H1 (cell line): ENCODE data around the gene TMEM273. TPM values are rescaled to one million over a fixed set of nuclear protein-coding genes. Genes with fewer than 3 reads are reported as not detected.

Experiments
- CTCF ChIA-PET: fragments of 300-600 bp; sonication (Branson Sonifier 250); formaldehyde crosslinking; loops from one replicate; lab custom pipeline; 2021; ENCODE audit not compliant: partially characterized antibody; lab: Charles Lee
- POLR2A ChIA-PET: fragments of 300-600 bp; sonication (Branson Sonifier 250); formaldehyde crosslinking; loops from one replicate; lab custom pipeline; 2021; ENCODE audit warnings: inconsistent platforms; ENCODE audit not compliant: partially characterized antibody; lab: Charles Lee
- DNase-seq, 2 experiments: peaks; one replicate each; pipeline versions ENCODE4 v3.0.0 to v3.0.0-alpha.2; 2010 to 2022; ENCODE audit warnings: low spot score in 2 of 2, low read depth in 1 of 2, mixed read lengths in 1 of 2
- FAIRE-seq: peaks from 2 replicates; lab custom pipeline; 2011; peaks lifted over from hg19 to GRCh38; lab: Jason Lieb, UNC
- H2AFZ ChIP-seq: 2 replicates; pipeline ENCODE4 v1.8.1; 2012; ENCODE audit warnings: low read length, inconsistent platforms
- H2AK5ac ChIP-seq: 2 replicates; pipeline ENCODE4 v1.6.1; 2013; ENCODE audit warnings: low read depth, low read length
- H2BK120ac ChIP-seq: replicated peaks from 2 replicates; pipeline ENCODE3; 2013; ENCODE audit warnings: low read depth, low read length, inconsistent platforms
- H2BK12ac ChIP-seq: 2 replicates; pipeline ENCODE4 v1.6.1; 2013; ENCODE audit warnings: low read depth, low read length
- H2BK15ac ChIP-seq: 2 replicates; pipeline ENCODE4 v1.6.1; 2013; ENCODE audit warnings: low read length
- H2BK20ac ChIP-seq: 2 replicates; pipeline ENCODE4 v1.6.1; 2013; ENCODE audit warnings: low read length
- H2BK5ac ChIP-seq: 2 replicates; pipeline ENCODE4 v1.6.1; 2013; ENCODE audit warnings: low read depth, low read length
- H3K14ac ChIP-seq: 2 replicates; pipeline ENCODE4 v1.6.1; 2013; ENCODE audit warnings: inconsistent platforms; ENCODE audit not compliant: insufficient read length
- H3K18ac ChIP-seq: 2 replicates; pipeline ENCODE4 v1.6.1; 2013; ENCODE audit warnings: low read length; ENCODE audit errors: extremely low read depth
- H3K23ac ChIP-seq: 2 replicates; pipeline ENCODE4 v1.6.1; 2013; ENCODE audit warnings: inconsistent platforms; ENCODE audit not compliant: insufficient read length
- H3K23me2 ChIP-seq: 2 replicates; pipeline ENCODE4 v1.6.1; 2013; ENCODE audit warnings: low read depth, low read length
- H3K27ac ChIP-seq: 2 replicates; pipeline ENCODE4 v1.6.1; 2011; ENCODE audit warnings: low read depth, low read length, inconsistent platforms
- H3K27me3 ChIP-seq, 4 experiments: replicated peaks in 1 of 4; 1 replicate in 1 of 4; 2 replicates in 3 of 4; pipeline versions ENCODE4 v1.6.1 to v1.8.1; 2011 to 2013; ENCODE audit warnings: low read length in 3 of 4, mild to moderate bottlenecking in 3 of 4, inconsistent platforms in 2 of 4, mixed read lengths in 2 of 4, moderate library complexity in 1 of 4; ENCODE audit not compliant: control insufficient read depth in 3 of 4, insufficient read depth in 3 of 4; ENCODE audit errors: extremely low read depth in 1 of 4
- H3K36me3 ChIP-seq, 4 experiments: 2 replicates each; pipeline versions ENCODE4 v1.6.1 to v1.8.1; 2011 to 2013; ENCODE audit warnings: mild to moderate bottlenecking in 4 of 4, low read length in 3 of 4, moderate library complexity in 2 of 4, control low read depth in 1 of 4, inconsistent platforms in 1 of 4; ENCODE audit not compliant: insufficient read depth in 4 of 4, control insufficient read depth in 2 of 4
- H3K4ac ChIP-seq: replicated peaks from 2 replicates; pipeline ENCODE3; 2013; ENCODE audit warnings: low read length, low read depth, mixed read lengths, inconsistent platforms; ENCODE audit not compliant: insufficient read length
- H3K4me1 ChIP-seq, 4 experiments: replicated peaks in 1 of 4; 1 replicate in 1 of 4; 2 replicates in 3 of 4; pipeline versions ENCODE4 v1.6.1 to v1.8.1; 2011 to 2013; ENCODE audit warnings: low read length in 3 of 4, inconsistent platforms in 2 of 4, mixed read lengths in 1 of 4; ENCODE audit not compliant: insufficient read depth in 4 of 4, control insufficient read depth in 3 of 4
- H3K4me2 ChIP-seq, 2 experiments: 2 replicates each; pipeline versions ENCODE4 v1.6.1 to v1.8.1; 2011 to 2013; ENCODE audit warnings: low read depth in 2 of 2, low read length in 2 of 2, control low read depth in 1 of 2, inconsistent platforms in 1 of 2, mild to moderate bottlenecking in 1 of 2; ENCODE audit not compliant: insufficient read depth in 1 of 2
- H3K4me3 ChIP-seq, 4 experiments: fragments of 200-600, 300-600 bp in 1 of 4; sonication (generic), shearing (Covaris generic), sonication (Bioruptor Twin) in 1 of 4; 2 replicates each; pipeline versions ENCODE4 v1.5.1 to v1.8.1; 2011 to 2016; ENCODE audit warnings: low read length in 4 of 4, low read depth in 3 of 4, control low read depth in 2 of 4, inconsistent platforms in 2 of 4, mild to moderate bottlenecking in 2 of 4, mixed read lengths in 1 of 4, moderate library complexity in 1 of 4; ENCODE audit not compliant: insufficient read depth in 2 of 4; ENCODE audit errors: extremely low read depth in 1 of 4
- H3K56ac ChIP-seq: replicated peaks from 2 replicates; pipeline ENCODE3; 2013; ENCODE audit warnings: low read depth, mild to moderate bottlenecking, mixed read lengths, low read length, inconsistent platforms; ENCODE audit not compliant: insufficient read length
- H3K79me1 ChIP-seq: 2 replicates; pipeline ENCODE4 v1.6.1; 2013; ENCODE audit warnings: low read depth, low read length, control low read depth
- H3K79me2 ChIP-seq, 2 experiments: 2 replicates each; pipeline versions ENCODE4 v1.6.1 to v1.8.1; 2012 to 2013; ENCODE audit warnings: low read length in 2 of 2, mild to moderate bottlenecking in 2 of 2, inconsistent platforms in 1 of 2; ENCODE audit not compliant: insufficient read depth in 2 of 2, control insufficient read depth in 1 of 2
- H3K9ac ChIP-seq, 4 experiments: replicated peaks in 1 of 4; 1 replicate in 1 of 4; 2 replicates in 3 of 4; pipeline versions ENCODE4 v1.6.1 to v1.8.1; 2011 to 2013; ENCODE audit warnings: low read depth in 3 of 4, low read length in 3 of 4, control low read depth in 2 of 4, mild to moderate bottlenecking in 2 of 4, moderate library complexity in 2 of 4, inconsistent platforms in 1 of 4; ENCODE audit errors: extremely low read depth in 1 of 4
- H3K9me3 ChIP-seq, 2 experiments: 2 replicates each; pipeline versions ENCODE4 v1.6.1 to v1.8.1; 2012 to 2013; ENCODE audit warnings: mild to moderate bottlenecking in 2 of 2, moderate library complexity in 2 of 2, control low read depth in 1 of 2, inconsistent platforms in 1 of 2, low read depth in 1 of 2, low read length in 1 of 2, mixed read lengths in 1 of 2; ENCODE audit not compliant: insufficient read depth in 2 of 2
- H4K20me1 ChIP-seq, 2 experiments: replicated peaks in 1 of 2; 2 replicates each; pipeline versions ENCODE3 to v1.8.1; 2011 to 2013; ENCODE audit warnings: inconsistent platforms in 2 of 2, low read length in 2 of 2, mild to moderate bottlenecking in 1 of 2; ENCODE audit not compliant: insufficient read depth in 2 of 2, control insufficient read depth in 1 of 2
- H4K5ac ChIP-seq: 2 replicates; pipeline ENCODE4 v1.6.1; 2013; ENCODE audit warnings: low read length, low read depth, mixed read lengths, inconsistent platforms; ENCODE audit not compliant: insufficient read length
- H4K8ac ChIP-seq: 2 replicates; pipeline ENCODE4 v1.8.0; 2013; ENCODE audit warnings: mild to moderate bottlenecking, moderate library complexity, low read length, inconsistent platforms; ENCODE audit not compliant: insufficient read depth; ENCODE audit errors: extremely low read depth
- H4K91ac ChIP-seq: replicated peaks from 2 replicates; pipeline ENCODE3; 2013; ENCODE audit warnings: low read length, mixed read lengths, inconsistent platforms; ENCODE audit not compliant: insufficient read length
- SIX5 ChIP-seq: IDR thresholded peaks from 2 replicates; pipeline ENCODE4 v1.6.1; 2011; ENCODE audit warnings: mild to moderate bottlenecking, low read depth, low read length
- WGBS, 2 experiments: shearing (Covaris generic) in 1 of 2; methylation state at CpG; one replicate each; pipeline versions ENCODE4 v1.1.6 to v1.1.7; 2013 to 2015; ENCODE audit warnings: low lambda C conversion rate in 2 of 2, mixed read lengths in 2 of 2, inconsistent platforms in 1 of 2, low coverage in 1 of 2, missing lambda C conversion rate in 1 of 2; ENCODE audit not compliant: insufficient replicate concordance in 2 of 2, insufficient coverage in 1 of 2, insufficient read length in 1 of 2; ENCODE audit errors: extremely low coverage in 1 of 2, missing lambda C conversion rate in 1 of 2; 5-methylcytosine and 5-hydroxymethylcytosine counted together
- polyA plus RNA-seq, 7 experiments: library from polyadenylated mRNA; depleted of rRNA in 3 of 7; stranded (reverse) in 5 of 7; unstranded in 2 of 7; fragments of >200 nt in 5 of 7; fragments of 200-250 nt in 2 of 7; gene quantifications; 1 replicate in 5 of 7; 2 replicates in 1 of 7; 4 replicates in 1 of 7; pipeline versions ENCODE4 v1.2.1 to v1.2.3, GENCODE V29; 2011 to 2013; ENCODE audit warnings: missing spikeins in 2 of 7, mixed read lengths in 2 of 7
- total RNA-seq: library from RNA; stranded (reverse); fragmentation: NEBNext Ultra II Directional; extraction: Animal tissue kit (Norgen Biotek cat#: 25700); gene quantifications from 2 replicates; pipeline ENCODE4 v1.2.1, GENCODE V29; 2021

The TMEM273 gene
- total and polyA plus RNA-seq, 2 of the 8 experiments (the other 6 are each of a cell fraction or from before 2014, with no cell fraction given): not detected

DNA sequence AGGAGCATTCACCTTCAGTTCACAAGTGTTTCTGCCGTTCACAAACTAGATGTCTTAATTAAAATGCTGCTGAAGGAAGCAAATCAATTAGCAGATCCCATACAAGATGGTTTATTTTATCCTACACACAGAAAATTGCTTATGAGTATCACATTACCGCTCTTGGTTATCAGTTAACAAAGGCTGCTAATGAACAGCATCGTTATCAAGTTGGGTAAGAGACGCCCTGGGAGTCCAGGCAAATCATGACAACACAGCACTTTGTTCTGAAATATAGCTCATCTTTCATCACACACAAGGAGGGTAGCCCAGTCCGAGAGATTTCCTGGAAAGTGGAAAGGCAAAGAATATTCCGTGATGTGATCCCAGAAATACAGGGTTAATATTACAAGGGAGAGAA lies 33.5 kb downstream of the TMEM273 start:
- H3K4ac ChIP-seq: no peak overlapping the region
- no peak overlapping the region for H2BK5ac ChIP-seq
- H3K23me2 ChIP-seq: no peaks in the 10 kb centered on the region
- H3K27me3 ChIP-seq: no peaks in the 10 kb centered on the region
- no peak overlapping the region for H3K14ac ChIP-seq
- no peak for TF ChIP-seq SIX5
- H2AFZ ChIP-seq: no peak overlapping the region
- no peaks in the 10 kb centered on the region for H3K36me3 ChIP-seq
- WGBS, 2 experiments: 94% methylated on average over 6 of the region's 6 CpGs; no CpG with 5 or more reads in 1 of the 2 experiments
- peaks cover 0 to 2% (median 0%) of the 10 kb centered on the region in 4 experiments; a peak in 1 of 7 replicates for H3K4me1 ChIP-seq
- H3K79me1 ChIP-seq: no peaks in the 10 kb centered on the region
- no peak overlapping the region for H2BK20ac ChIP-seq
- H2AK5ac ChIP-seq: no peak overlapping the region
- H3K9me3 ChIP-seq: no peaks in the 10 kb centered on the region
- no peak overlapping the region for H3K9ac ChIP-seq
- H2BK120ac ChIP-seq: no peak overlapping the region
- FAIRE-seq: no peak
- CTCF ChIA-PET: interaction anchor here (1.2 to 5.0 kb wide), 2 partner anchors 10 to 198 kb away, joined by 3 to 27 read pairs; no protein-coding TSS in a partner anchor
- H3K79me2 ChIP-seq: no peaks in the 10 kb centered on the region
- no peak overlapping the region for H2BK12ac ChIP-seq
- no peaks in the 10 kb centered on the region for H4K20me1 ChIP-seq
- H3K23ac ChIP-seq: no peak overlapping the region
- H3K56ac ChIP-seq: no peak overlapping the region
- no peak overlapping the region for H3K18ac ChIP-seq
- H3K4me3 ChIP-seq: no peak overlapping the region
- DNase-seq: no peak
- no peak overlapping the region for H2BK15ac ChIP-seq
- no peak overlapping the region for H3K4me2 ChIP-seq
- POLR2A ChIA-PET: no interaction called here
- no peak overlapping the region for H4K8ac ChIP-seq
- no peak overlapping the region for H4K5ac ChIP-seq
- H4K91ac ChIP-seq: no peak overlapping the region
- no peak overlapping the region for H3K27ac ChIP-seq
